Mucosa of descending colon (tissue), 3 donors: ENCODE data around the gene HSPA4L. TPM values are rescaled to one million over a fixed set of nuclear protein-coding genes. Genes with fewer than 3 reads are reported as not detected.

ENCODE experiments used
- ATAC-seq: fragments of 200-7000 bp; cut with Tn5 transposase; one replicate; pipeline ENCODE4 v1.9.1; 2020; ENCODE audit warnings: mild to moderate bottlenecking, moderate library complexity
- DNase-seq, 3 donors: peaks; one replicate each; pipeline ENCODE4 v3.0.0-alpha.2; 2020
- H3K36me3 ChIP-seq: fragments of 200-600 bp; one replicate; pipeline ENCODE4 v1.8.0; 2021; ENCODE audit warnings: low read depth, mild to moderate bottlenecking
- H3K4me1 ChIP-seq: fragments of 200-600 bp; one replicate; pipeline ENCODE4 v1.8.0; 2021; ENCODE audit warnings: low read depth, mild to moderate bottlenecking
- H3K4me3 ChIP-seq: fragments of 200-600 bp; one replicate; pipeline ENCODE4 v1.8.0; 2021; ENCODE audit warnings: mild to moderate bottlenecking
- H3K9me3 ChIP-seq: fragments of 200-600 bp; one replicate; pipeline ENCODE4 v1.8.0; 2021; ENCODE audit warnings: mild to moderate bottlenecking
- intact Hi-C, 2 donors: fragments of 100-400 bp; cut with DNase I in 1 of 2; cut with micrococcal nuclease in 1 of 2; formaldehyde crosslinking; loops; one replicate each; pipeline versions ENCODE4 v1.11.0 to v1.11.1; 2022; cut with DNase I, micrococcal nuclease
- total RNA-seq, 3 donors: library from RNA; stranded (reverse); fragmentation: NEBNext Ultra II Directional in 2 of 3; extraction: Animal tissue kit (Norgen Biotek cat#: 25700) in 2 of 3; gene quantifications; one replicate each; pipeline versions ENCODE4 v1.2.1 to v1.2.4, GENCODE V29; 2021 to 2023
- TF ChIP-seq, protein P1 (sequence below): fragments of 200-600 bp; IDR thresholded peaks from one replicate; pipeline ENCODE4 v1.8.0; 2022; ENCODE audit warnings: antibody characterized with exemption, mild to moderate bottlenecking
- donor health status: DM: no; HTN: no; CAD: no; lungs with moderate emphysema.
- donor health status: DM: no; HTN: no; CAD: no.
- donor health status: DM: no; HTN: yes; CAD: no.

HSPA4L gene
- total RNA-seq, 3 donors from 2014 or later: 2.2 to 10.2 (median 3.6) TPM

DNA sequence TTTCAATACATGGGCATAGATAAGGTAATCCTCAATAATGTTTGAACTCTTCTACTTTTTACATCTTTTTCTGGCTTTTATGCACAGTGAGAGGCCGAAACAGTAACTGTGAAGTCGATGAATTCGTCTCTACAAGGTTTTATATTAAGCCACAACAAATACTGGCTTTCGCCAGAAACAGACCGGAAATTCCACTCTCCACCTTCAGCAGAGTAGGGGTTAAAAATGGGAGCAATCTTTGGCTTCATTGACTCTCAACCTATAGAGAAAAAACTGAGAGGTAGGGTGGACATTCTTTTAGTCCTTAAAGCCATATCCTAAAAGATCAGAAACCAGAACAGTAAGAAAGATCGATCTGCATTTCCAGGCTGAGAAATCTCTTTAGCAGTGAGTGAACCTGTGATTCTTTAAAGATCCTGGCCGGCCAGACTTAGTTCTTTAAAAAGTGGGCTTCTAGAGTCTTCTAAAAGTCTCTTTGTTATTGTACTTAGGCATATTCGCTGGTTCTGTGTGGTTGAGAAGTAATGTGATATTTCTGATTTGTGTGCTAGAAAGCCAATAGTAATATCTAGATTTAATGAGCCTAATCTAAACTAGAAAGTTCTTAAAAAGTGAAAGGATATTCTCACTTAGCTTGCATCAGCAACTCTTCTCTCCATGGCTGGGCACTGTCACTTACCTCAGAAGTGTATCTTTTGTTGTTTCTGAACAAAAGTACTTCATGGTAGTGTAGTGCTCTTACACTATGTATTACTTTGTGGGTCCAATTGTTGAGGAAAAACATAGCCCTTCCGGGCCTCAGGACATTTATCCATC, 2.0 kb downstream of the HSPA4L start:
- DNase-seq (no peak), ATAC-seq (no peak)
- Histone ChIP-seq H3K4me1 (no peaks in the 10 kb centered on the region), H3K36me3 (no peaks in the 10 kb centered on the region), H3K9me3 (no peaks in the 10 kb centered on the region), H3K4me3 (no peak overlapping the region)
- intact Hi-C loops: no loop called here
- TF ChIP-seq, protein P1, sequence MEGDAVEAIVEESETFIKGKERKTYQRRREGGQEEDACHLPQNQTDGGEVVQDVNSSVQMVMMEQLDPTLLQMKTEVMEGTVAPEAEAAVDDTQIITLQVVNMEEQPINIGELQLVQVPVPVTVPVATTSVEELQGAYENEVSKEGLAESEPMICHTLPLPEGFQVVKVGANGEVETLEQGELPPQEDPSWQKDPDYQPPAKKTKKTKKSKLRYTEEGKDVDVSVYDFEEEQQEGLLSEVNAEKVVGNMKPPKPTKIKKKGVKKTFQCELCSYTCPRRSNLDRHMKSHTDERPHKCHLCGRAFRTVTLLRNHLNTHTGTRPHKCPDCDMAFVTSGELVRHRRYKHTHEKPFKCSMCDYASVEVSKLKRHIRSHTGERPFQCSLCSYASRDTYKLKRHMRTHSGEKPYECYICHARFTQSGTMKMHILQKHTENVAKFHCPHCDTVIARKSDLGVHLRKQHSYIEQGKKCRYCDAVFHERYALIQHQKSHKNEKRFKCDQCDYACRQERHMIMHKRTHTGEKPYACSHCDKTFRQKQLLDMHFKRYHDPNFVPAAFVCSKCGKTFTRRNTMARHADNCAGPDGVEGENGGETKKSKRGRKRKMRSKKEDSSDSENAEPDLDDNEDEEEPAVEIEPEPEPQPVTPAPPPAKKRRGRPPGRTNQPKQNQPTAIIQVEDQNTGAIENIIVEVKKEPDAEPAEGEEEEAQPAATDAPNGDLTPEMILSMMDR: no peak

DNA sequence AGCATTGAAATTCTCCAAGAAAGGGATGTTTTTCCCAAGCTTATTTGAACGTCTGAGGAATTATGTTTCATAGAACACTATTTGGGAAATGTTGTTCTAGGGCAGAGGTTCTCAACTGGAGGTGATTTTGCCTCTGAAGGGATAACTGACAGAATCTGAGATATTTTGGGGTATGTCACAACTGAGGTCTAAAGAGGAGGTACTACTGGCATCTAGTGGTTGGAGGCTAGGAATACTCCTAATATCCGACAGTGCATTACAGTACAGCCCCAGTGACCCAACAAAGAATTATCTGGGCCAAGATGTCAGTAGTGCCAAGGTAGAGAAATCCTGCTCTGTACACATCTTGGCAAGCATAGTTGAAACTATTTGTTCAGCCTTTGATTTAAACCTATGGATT, 6.4 kb downstream of the HSPA4L start:
- TF ChIP-seq, protein P1: no peak
- H3K4me3 ChIP-seq: no peak overlapping the region
- H3K36me3 ChIP-seq: no peaks in the 10 kb centered on the region
- no peaks in the 10 kb centered on the region for H3K9me3 ChIP-seq
- intact Hi-C loops: no loop called here
- ATAC-seq (peak; percentile 29), DNase-seq (no peak)
- no peaks in the 10 kb centered on the region for H3K4me1 ChIP-seq

DNA sequence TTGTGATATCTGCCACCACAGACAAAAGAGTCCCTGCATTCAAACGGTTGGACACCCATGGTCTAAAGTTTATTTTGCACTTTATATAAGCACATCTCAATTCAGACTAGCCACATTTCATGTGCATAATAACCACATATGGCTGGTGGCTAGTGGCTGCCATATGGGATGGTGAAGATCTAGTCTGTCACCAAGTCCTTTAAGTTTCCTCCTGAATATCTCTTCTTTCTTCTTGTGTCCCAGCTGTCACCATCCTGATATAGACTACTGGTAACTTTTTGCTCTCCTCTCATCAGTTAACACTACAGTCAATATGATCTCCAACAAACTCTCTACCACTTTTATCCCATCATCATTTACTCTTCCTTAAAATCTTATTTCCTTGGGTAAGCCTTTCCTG, 9.3 kb downstream of the HSPA4L start:
- DNase-seq (no peak), ATAC-seq (no peak)
- Histone ChIP-seq H3K9me3 (no peaks in the 10 kb centered on the region), H3K4me3 (no peak overlapping the region), H3K4me1 (no peaks in the 10 kb centered on the region), H3K36me3 (no peaks in the 10 kb centered on the region)
- TF ChIP-seq, protein P1: no peak
- intact Hi-C loops: no loop called here

DNA sequence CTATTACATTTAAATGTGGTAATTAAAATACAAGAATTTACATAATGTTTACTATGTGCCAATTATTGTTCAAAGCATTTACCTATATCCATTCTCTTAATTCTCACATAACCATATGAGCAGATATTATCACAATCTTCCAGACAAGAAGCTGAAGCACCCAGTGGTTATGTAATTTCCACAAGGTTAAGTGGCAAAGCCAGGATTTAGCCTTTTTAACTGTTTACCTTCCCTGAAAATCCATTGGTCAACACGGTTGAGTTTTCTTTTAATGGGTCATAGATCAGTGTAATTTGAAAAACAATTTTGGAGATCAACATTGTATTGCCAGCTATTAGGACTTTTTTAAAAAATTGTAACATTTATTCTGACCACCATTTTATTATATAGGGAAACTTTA, 11.4 kb downstream of the HSPA4L start:
- DNase-seq: no peak
- H3K36me3 ChIP-seq: no peaks in the 10 kb centered on the region
- intact Hi-C loops: no loop called here
- H3K9me3 ChIP-seq: no peaks in the 10 kb centered on the region
- no peaks in the 10 kb centered on the region for H3K4me1 ChIP-seq
- no peak overlapping the region for H3K4me3 ChIP-seq
- ATAC-seq: no peak
- TF ChIP-seq, protein P1: no peak

DNA sequence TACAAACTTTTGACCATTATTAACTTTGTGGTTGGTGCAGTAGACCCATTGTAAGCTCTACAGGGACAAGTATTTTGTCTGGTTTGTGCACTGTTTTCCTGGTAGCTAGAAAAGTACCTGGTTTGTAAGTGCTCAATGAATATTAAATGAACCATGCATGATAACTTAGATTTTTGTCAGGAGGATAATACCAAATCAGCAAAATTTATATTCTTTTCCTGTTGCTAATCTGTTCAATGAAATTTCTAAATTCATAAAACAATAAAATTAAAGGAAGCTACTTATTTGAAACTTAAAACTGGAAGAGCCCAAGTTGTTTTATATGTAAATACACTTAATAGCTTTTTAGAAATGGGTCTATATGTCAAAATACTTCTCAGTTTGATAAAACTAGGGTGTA, 17.6 kb downstream of the HSPA4L start:
- Histone ChIP-seq H3K36me3 (no peaks in the 10 kb centered on the region), H3K9me3 (no peaks in the 10 kb centered on the region), H3K4me3 (no peak overlapping the region), H3K4me1 (no peaks in the 10 kb centered on the region)
- intact Hi-C loops: no loop called here
- ATAC-seq: no peak
- TF ChIP-seq, protein P1: no peak
- no peak for DNase-seq
